ENCODE data around the gene PCDH9. TPM values are rescaled to one million over a fixed set of nuclear protein-coding genes. Genes with fewer than 3 reads are reported as not detected.

Gene PCDH9
- polyA plus RNA-seq, 1 of the 3 experiments (the other 2 are of a cell fraction) = 1.3 TPM

DNA sequence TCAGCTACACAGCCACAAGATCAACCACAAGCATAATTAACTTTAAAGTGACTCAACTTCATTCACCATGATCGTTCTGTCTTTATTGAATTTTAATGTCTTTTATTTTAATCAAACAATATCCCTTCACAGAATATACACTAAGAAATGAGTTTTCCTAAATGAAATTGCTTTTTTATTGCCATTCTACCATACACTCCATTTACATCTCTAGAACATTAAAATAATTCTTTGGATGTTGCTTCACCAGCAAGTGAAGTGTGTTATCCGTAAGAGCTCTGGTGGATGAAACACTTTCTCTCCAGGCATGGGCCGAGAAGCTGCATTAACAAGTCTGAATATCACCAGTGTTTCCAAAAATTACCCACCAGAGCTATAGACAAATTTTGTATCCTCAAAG lies 789.2 kb downstream of the PCDH9 start:
- Histone ChIP-seq H3K9me2 (no peaks in the 10 kb centered on the region), H2AFZ (ENCODE audit: low read depth) (no peak overlapping the region), H3F3A (replicated peaks; ENCODE audit: insufficient read depth) (peaks cover 5% of the 10 kb centered on the region), H3K36me3 (replicated peaks in 1 of 2; ENCODE audit: control insufficient read depth in 1 of 2, insufficient read depth in 2 of 2, low read length in 1 of 2) (no peaks in the 10 kb centered on the region), H3K27ac (ENCODE audit: low read depth in 2 of 2, low read length in 1 of 2) (no peak overlapping the region), H3K4me3 (ENCODE audit: low read depth in 2 of 2, low read length in 1 of 2) (no peak overlapping the region), H3K9me3 (no peaks in the 10 kb centered on the region), H4K20me1 (ENCODE audit: insufficient read depth) (no peaks in the 10 kb centered on the region), H3K27me3 (ENCODE audit: insufficient read depth) (no peaks in the 10 kb centered on the region), H3K4me2 (no peak overlapping the region), H3K9ac (no peak overlapping the region), H3K79me2 (ENCODE audit: insufficient read depth) (no peaks in the 10 kb centered on the region), H3K4me1 (ENCODE audit: control insufficient read depth in 1 of 2, insufficient read depth in 2 of 2, low read depth in 1 of 2, low read length in 1 of 2) (no peaks in the 10 kb centered on the region)
- POLR2A ChIA-PET = no interaction called here
- 90% methylated on average over 3 of the region's 3 CpGs for WGBS (ENCODE audit: low lambda C conversion rate)
- CTCF ChIA-PET = no interaction called here
- DNase-seq = no peak
- no peak for TF ChIP-seq FOXM1 (IDR thresholded peaks at IDR 0.05; ENCODE audit: low read depth)
- TF ChIP-seq RFX5 (IDR thresholded peaks at IDR 0.05; ENCODE audit: low read length) = no peak
- no peak for TF ChIP-seq SIN3A (IDR thresholded peaks at IDR 0.05; ENCODE audit: borderline replicate concordance, low read depth, low read length)
- no peak for TF ChIP-seq EP300 (IDR thresholded peaks at IDR 0.05; ENCODE audit: borderline replicate concordance in 1 of 2, low read depth in 1 of 2, low read length in 1 of 2)
- TF ChIP-seq, protein P1, sequence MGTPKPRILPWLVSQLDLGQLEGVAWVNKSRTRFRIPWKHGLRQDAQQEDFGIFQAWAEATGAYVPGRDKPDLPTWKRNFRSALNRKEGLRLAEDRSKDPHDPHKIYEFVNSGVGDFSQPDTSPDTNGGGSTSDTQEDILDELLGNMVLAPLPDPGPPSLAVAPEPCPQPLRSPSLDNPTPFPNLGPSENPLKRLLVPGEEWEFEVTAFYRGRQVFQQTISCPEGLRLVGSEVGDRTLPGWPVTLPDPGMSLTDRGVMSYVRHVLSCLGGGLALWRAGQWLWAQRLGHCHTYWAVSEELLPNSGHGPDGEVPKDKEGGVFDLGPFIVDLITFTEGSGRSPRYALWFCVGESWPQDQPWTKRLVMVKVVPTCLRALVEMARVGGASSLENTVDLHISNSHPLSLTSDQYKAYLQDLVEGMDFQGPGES (IDR thresholded peaks at IDR 0.05; ENCODE audit: low read depth, low read length) = no peak
- no peak for TF ChIP-seq ELF1 (IDR thresholded peaks at IDR 0.05)
- no peak for TF ChIP-seq FOSL2 (IDR thresholded peaks at IDR 0.05; ENCODE audit: borderline replicate concordance, low read depth)
- no peak for TF ChIP-seq FOXJ3 (CRISPR knock-in tag; IDR thresholded peaks at IDR 0.05)
- TF ChIP-seq, protein P2, sequence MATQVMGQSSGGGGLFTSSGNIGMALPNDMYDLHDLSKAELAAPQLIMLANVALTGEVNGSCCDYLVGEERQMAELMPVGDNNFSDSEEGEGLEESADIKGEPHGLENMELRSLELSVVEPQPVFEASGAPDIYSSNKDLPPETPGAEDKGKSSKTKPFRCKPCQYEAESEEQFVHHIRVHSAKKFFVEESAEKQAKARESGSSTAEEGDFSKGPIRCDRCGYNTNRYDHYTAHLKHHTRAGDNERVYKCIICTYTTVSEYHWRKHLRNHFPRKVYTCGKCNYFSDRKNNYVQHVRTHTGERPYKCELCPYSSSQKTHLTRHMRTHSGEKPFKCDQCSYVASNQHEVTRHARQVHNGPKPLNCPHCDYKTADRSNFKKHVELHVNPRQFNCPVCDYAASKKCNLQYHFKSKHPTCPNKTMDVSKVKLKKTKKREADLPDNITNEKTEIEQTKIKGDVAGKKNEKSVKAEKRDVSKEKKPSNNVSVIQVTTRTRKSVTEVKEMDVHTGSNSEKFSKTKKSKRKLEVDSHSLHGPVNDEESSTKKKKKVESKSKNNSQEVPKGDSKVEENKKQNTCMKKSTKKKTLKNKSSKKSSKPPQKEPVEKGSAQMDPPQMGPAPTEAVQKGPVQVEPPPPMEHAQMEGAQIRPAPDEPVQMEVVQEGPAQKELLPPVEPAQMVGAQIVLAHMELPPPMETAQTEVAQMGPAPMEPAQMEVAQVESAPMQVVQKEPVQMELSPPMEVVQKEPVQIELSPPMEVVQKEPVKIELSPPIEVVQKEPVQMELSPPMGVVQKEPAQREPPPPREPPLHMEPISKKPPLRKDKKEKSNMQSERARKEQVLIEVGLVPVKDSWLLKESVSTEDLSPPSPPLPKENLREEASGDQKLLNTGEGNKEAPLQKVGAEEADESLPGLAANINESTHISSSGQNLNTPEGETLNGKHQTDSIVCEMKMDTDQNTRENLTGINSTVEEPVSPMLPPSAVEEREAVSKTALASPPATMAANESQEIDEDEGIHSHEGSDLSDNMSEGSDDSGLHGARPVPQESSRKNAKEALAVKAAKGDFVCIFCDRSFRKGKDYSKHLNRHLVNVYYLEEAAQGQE (IDR thresholded peaks at IDR 0.05; ENCODE audit: low read depth, low read length) = no peak
- TF ChIP-seq NFIC (IDR thresholded peaks at IDR 0.05; ENCODE audit: borderline replicate concordance) = no peak
- no peak for TF ChIP-seq SMC3 (IDR thresholded peaks at IDR 0.05; ENCODE audit: low read depth, low read length)
- TF ChIP-seq, protein P3, sequence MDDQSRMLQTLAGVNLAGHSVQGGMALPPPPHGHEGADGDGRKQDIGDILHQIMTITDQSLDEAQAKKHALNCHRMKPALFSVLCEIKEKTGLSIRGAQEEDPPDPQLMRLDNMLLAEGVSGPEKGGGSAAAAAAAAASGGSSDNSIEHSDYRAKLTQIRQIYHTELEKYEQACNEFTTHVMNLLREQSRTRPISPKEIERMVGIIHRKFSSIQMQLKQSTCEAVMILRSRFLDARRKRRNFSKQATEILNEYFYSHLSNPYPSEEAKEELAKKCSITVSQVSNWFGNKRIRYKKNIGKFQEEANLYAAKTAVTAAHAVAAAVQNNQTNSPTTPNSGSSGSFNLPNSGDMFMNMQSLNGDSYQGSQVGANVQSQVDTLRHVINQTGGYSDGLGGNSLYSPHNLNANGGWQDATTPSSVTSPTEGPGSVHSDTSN (IDR thresholded peaks at IDR 0.05) = no peak
- TF ChIP-seq GABPA (IDR thresholded peaks at IDR 0.05; ENCODE audit: low read depth) = no peak
- TF ChIP-seq, protein P4, sequence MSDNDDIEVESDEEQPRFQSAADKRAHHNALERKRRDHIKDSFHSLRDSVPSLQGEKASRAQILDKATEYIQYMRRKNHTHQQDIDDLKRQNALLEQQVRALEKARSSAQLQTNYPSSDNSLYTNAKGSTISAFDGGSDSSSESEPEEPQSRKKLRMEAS (IDR thresholded peaks at IDR 0.05; ENCODE audit: low read depth) = no peak
- TF ChIP-seq TCF12 (IDR thresholded peaks at IDR 0.05) = no peak
- TF ChIP-seq MXI1 (IDR thresholded peaks at IDR 0.05; ENCODE audit: low read depth, low read length) = no peak

Measured in SK-N-SH (cell line).